ENCODE results near the gene MRPS7. TPM values are rescaled to one million over a fixed set of nuclear protein-coding genes. Genes with fewer than 3 reads are reported as not detected.
A peak's percentile ranks its signal among the peaks of the same experiment; 100 is the strongest.

MRPS7 gene
- total and polyA plus RNA-seq, 3 experiments from 2014 or later, result 101 to 123 (median 102) TPM

- Mint-ChIP-seq H3K27me3 (peaks cover 0 to 3% of the 10 kb centered on the region in 2 donors), H3K9me3 (no peaks in the 10 kb centered on the region), H3K4me3 (peak overlapping the region in 2 of 7 donors; percentile 26 to 64), H3K36me3 (peaks cover 0 to 44% (median 4%) of the 10 kb centered on the region in 3 donors), H3K4me1 (peaks cover 15 to 33% (median 17%) of the 10 kb centered on the region in 3 donors), H3K27ac (peak overlapping the region in 1 of 8 donors; percentile 80)
- H3K4me3 ChIP-seq (ENCODE audit: low read length), result no peak overlapping the region
- POLR2A ChIA-PET, result no interaction called here
- peaks cover 25% of the 10 kb centered on the region for H3K36me3 ChIP-seq (ENCODE audit: insufficient read depth, low read length)
- DNase-seq, result peak in 1 of 5 donors; percentile 26
- no peaks in the 10 kb centered on the region for H3K27me3 ChIP-seq (ENCODE audit: insufficient read depth, low read length, poor library complexity, severe bottlenecking)
- CTCF ChIA-PET, result interaction anchor here (0.9 to 2.2 kb wide), 2 partner anchors 22 to 145 kb away, joined by 4 to 8 read pairs; partner anchors contain the start of gene SLC25A19
- peaks cover 22% of the 10 kb centered on the region for H3K4me1 ChIP-seq (ENCODE audit: insufficient read depth, low read length)
- no peak overlapping the region for H3K27ac ChIP-seq (ENCODE audit: low read depth, low read length)
- H3K9me3 ChIP-seq (ENCODE audit: low read length), result no peaks in the 10 kb centered on the region
Measured at GRCh38 chr17:75267411-75268232, 5.9 kb downstream of the MRPS7 start.

- H3K4me3 ChIP-seq (ENCODE audit: low read length), result peak overlapping the region; percentile 84
- H3K27ac Mint-ChIP-seq, result peak overlapping the region; percentile 8 to 94 (median 82)
- no peaks in the 10 kb centered on the region for H3K9me3 ChIP-seq (ENCODE audit: low read length)
- H3K27ac ChIP-seq (ENCODE audit: low read depth, low read length), result peak overlapping the region; percentile 85
- peaks cover 20% of the 10 kb centered on the region for H3K36me3 ChIP-seq (ENCODE audit: insufficient read depth, low read length)
- DNase-seq, result no peak
- peaks cover 0 to 40% (median 2%) of the 10 kb centered on the region in 3 donors for H3K36me3 Mint-ChIP-seq
- CTCF ChIA-PET, result interaction anchor here (0.8 to 4.6 kb wide), 13 partner anchors 9 to 478 kb away, joined by 3 to 76 read pairs (median 6); partner anchors contain the start of genes GGA3, MRPL58, MRPS7 and SLC25A19
- peaks cover 0 to 2% of the 10 kb centered on the region in 2 donors for H3K27me3 Mint-ChIP-seq
- no peaks in the 10 kb centered on the region for H3K27me3 ChIP-seq (ENCODE audit: insufficient read depth, low read length, poor library complexity, severe bottlenecking)
- POLR2A ChIA-PET, result interaction anchor here (1.0 to 3.9 kb wide), 6 partner anchors 8 to 156 kb away, joined by 3 to 79 read pairs (median 6); partner anchors contain the start of genes GGA3, MRPS7, SLC25A19 and SUMO2
- H3K4me1 ChIP-seq (ENCODE audit: insufficient read depth, low read length), result peaks cover 19% of the 10 kb centered on the region
- H3K4me3 Mint-ChIP-seq, result peak overlapping the region; percentile 74 to 89 (median 82)
- peaks cover 0 to 2% (median 0%) of the 10 kb centered on the region in 5 donors for H3K9me3 Mint-ChIP-seq
- peaks cover 20 to 35% (median 21%) of the 10 kb centered on the region in 3 donors for H3K4me1 Mint-ChIP-seq
Measured at GRCh38 chr17:75269844-75270217, 8.2 kb downstream of the MRPS7 start.

GRCh38 chr17:75270218-75270965 is 8.7 kb downstream of the MRPS7 start:
- Mint-ChIP-seq H3K4me3 (peak overlapping the region; percentile 74 to 89 (median 82)), H3K27ac (peak overlapping the region; percentile 63 to 94 (median 84)), H3K4me1 (peaks cover 20 to 35% (median 23%) of the 10 kb centered on the region in 3 donors), H3K9me3 (peaks cover 0 to 2% (median 0%) of the 10 kb centered on the region in 5 donors), H3K36me3 (peaks cover 0 to 40% (median 4%) of the 10 kb centered on the region in 3 donors), H3K27me3 (peaks cover 0 to 2% of the 10 kb centered on the region in 2 donors)
- Histone ChIP-seq H3K27ac (ENCODE audit: low read depth, low read length) (peak overlapping the region; percentile 85), H3K4me3 (ENCODE audit: low read length) (peak overlapping the region; percentile 84), H3K4me1 (ENCODE audit: insufficient read depth, low read length) (peaks cover 19% of the 10 kb centered on the region), H3K27me3 (ENCODE audit: insufficient read depth, low read length, poor library complexity, severe bottlenecking) (no peaks in the 10 kb centered on the region), H3K9me3 (ENCODE audit: low read length) (no peaks in the 10 kb centered on the region), H3K36me3 (ENCODE audit: insufficient read depth, low read length) (peaks cover 20% of the 10 kb centered on the region)
- CTCF ChIA-PET, result interaction anchor here (0.6 to 4.6 kb wide), 31 partner anchors 9 to 799 kb away, joined by 3 to 76 read pairs (median 4); partner anchors contain the start of genes GGA3, GRB2, MRPL58 and MRPS7
- DNase-seq, result peak in 3 of 5 donors; percentile 27 to 64 (median 37)
- POLR2A ChIA-PET, result interaction anchor here (0.8 to 3.9 kb wide), 17 partner anchors 9 to 397 kb away, joined by 3 to 79 read pairs (median 5); partner anchors contain the start of genes ARMC7, FDXR, GGA3 and GRB2

GRCh38 chr17:75270966-75271232 is 9.2 kb downstream of the MRPS7 start, which contains the start of gene MIF4GD:
MIF4GD (minus strand) TSS chr17:75271231; CDS start chr17:75270195, 1,036 bp downstream.
- DNase-seq, result no peak
- H3K4me3 ChIP-seq (ENCODE audit: low read length), result peak within 1 kb of the TSS; percentile 84
- Mint-ChIP-seq H3K27me3 (peaks cover 0 to 2% of the 10 kb centered on the region in 2 donors), H3K4me3 (peak within 1 kb of the TSS; percentile 77 to 92 (median 84)), H3K36me3 (peaks cover 0 to 36% (median 5%) of the 10 kb centered on the region in 3 donors), H3K27ac (peak within 1 kb of the TSS; percentile 84 to 94 (median 92)), H3K4me1 (peaks cover 20 to 35% (median 23%) of the 10 kb centered on the region in 3 donors), H3K9me3 (peaks cover 0 to 2% (median 0%) of the 10 kb centered on the region in 5 donors)
- H3K9me3 ChIP-seq (ENCODE audit: low read length), result no peaks in the 10 kb centered on the region
- peak within 1 kb of the TSS; percentile 89 for H3K27ac ChIP-seq (ENCODE audit: low read depth, low read length)
- H3K4me1 ChIP-seq (ENCODE audit: insufficient read depth, low read length), result peaks cover 19% of the 10 kb centered on the region
- H3K27me3 ChIP-seq (ENCODE audit: insufficient read depth, low read length, poor library complexity, severe bottlenecking), result no peaks in the 10 kb centered on the region
- CTCF ChIA-PET, result interaction anchor here (0.6 to 4.6 kb wide), 29 partner anchors 10 to 799 kb away, joined by 3 to 76 read pairs (median 4); partner anchors contain the start of genes GGA3, GRB2, MRPL58 and MRPS7
- POLR2A ChIA-PET, result interaction anchor here (0.6 to 3.9 kb wide), 19 partner anchors 9 to 398 kb away, joined by 3 to 79 read pairs (median 4); partner anchors contain the start of genes ARMC7, FDXR, GGA3 and GRB2
- peaks cover 15% of the 10 kb centered on the region for H3K36me3 ChIP-seq (ENCODE audit: insufficient read depth, low read length)

GRCh38 chr17:75271233-75271954 is 9.7 kb downstream of the MRPS7 start:
- Mint-ChIP-seq H3K9me3 (peaks cover 0 to 2% (median 0%) of the 10 kb centered on the region in 5 donors), H3K4me3 (peak overlapping the region; percentile 77 to 92 (median 83))
- H3K36me3 ChIP-seq (ENCODE audit: insufficient read depth, low read length), result peaks cover 10% of the 10 kb centered on the region

GRCh38 chr17:75271955-75272847 is 10.5 kb downstream of the MRPS7 start:
- Mint-ChIP-seq H3K27me3 (no peaks in the 10 kb centered on the region), H3K27ac (peak overlapping the region; percentile 72 to 94 (median 90)), H3K9me3 (peaks cover 0 to 2% (median 0%) of the 10 kb centered on the region in 5 donors), H3K4me1 (peaks cover 20 to 35% (median 23%) of the 10 kb centered on the region in 3 donors), H3K36me3 (peaks cover 0 to 23% (median 5%) of the 10 kb centered on the region in 3 donors), H3K4me3 (peak overlapping the region; percentile 77 to 92 (median 83))
- H3K9me3 ChIP-seq (ENCODE audit: low read length), result no peaks in the 10 kb centered on the region
- peaks cover 3% of the 10 kb centered on the region for H3K36me3 ChIP-seq (ENCODE audit: insufficient read depth, low read length)
- peak overlapping the region; percentile 89 for H3K27ac ChIP-seq (ENCODE audit: low read depth, low read length)
- DNase-seq, result peak in 1 of 5 donors; percentile 47
- POLR2A ChIA-PET, result interaction anchor here (0.5 to 3.9 kb wide), 5 partner anchors 11 to 303 kb away, joined by 3 to 79 read pairs (median 3); partner anchors contain the start of genes GGA3, MRPS7, NT5C and SLC25A19
- peak overlapping the region; percentile 72 for H3K4me3 ChIP-seq (ENCODE audit: low read length)
- H3K4me1 ChIP-seq (ENCODE audit: insufficient read depth, low read length), result peaks cover 19% of the 10 kb centered on the region
- no peaks in the 10 kb centered on the region for H3K27me3 ChIP-seq (ENCODE audit: insufficient read depth, low read length, poor library complexity, severe bottlenecking)
- CTCF ChIA-PET, result interaction anchor here (1.0 to 4.6 kb wide), 7 partner anchors 9 to 158 kb away, joined by 3 to 76 read pairs (median 14); partner anchors contain the start of genes GGA3, MRPS7 and SLC25A19

More at GRCh38 chr17:75271233-75271954, 9.7 kb downstream of the MRPS7 start:
- ChIA-PET POLR2A (interaction anchor here (0.5 to 3.9 kb wide), 19 partner anchors 10 to 398 kb away, joined by 3 to 79 read pairs (median 4); partner anchors contain the start of genes ARMC7, FDXR, GGA3 and GRB2), CTCF (interaction anchor here (0.6 to 4.6 kb wide), 29 partner anchors 10 to 798 kb away, joined by 3 to 76 read pairs (median 4); partner anchors contain the start of genes GGA3, GRB2, MRPL58 and MRPS7)
- H3K36me3 Mint-ChIP-seq, result peaks cover 0 to 31% (median 5%) of the 10 kb centered on the region in 3 donors
- Histone ChIP-seq H3K4me3 (ENCODE audit: low read length) (peak overlapping the region; percentile 72), H3K9me3 (ENCODE audit: low read length) (no peaks in the 10 kb centered on the region), H3K27me3 (ENCODE audit: insufficient read depth, low read length, poor library complexity, severe bottlenecking) (no peaks in the 10 kb centered on the region), H3K27ac (ENCODE audit: low read depth, low read length) (peak overlapping the region; percentile 89), H3K4me1 (ENCODE audit: insufficient read depth, low read length) (peaks cover 19% of the 10 kb centered on the region)
- H3K27ac Mint-ChIP-seq, result peak overlapping the region; percentile 72 to 94 (median 90)
- peak; percentile 83 to 92 (median 90) for DNase-seq
- peaks cover 0 to 1% of the 10 kb centered on the region in 2 donors for H3K27me3 Mint-ChIP-seq
- peaks cover 20 to 35% (median 23%) of the 10 kb centered on the region in 3 donors for H3K4me1 Mint-ChIP-seq

Data from CD8-positive, alpha-beta memory T cell (primary cell).